Stomach smooth muscle (tissue), 2 donors: ENCODE data around the gene CLDN20.

Experiments used
- H3K27ac ChIP-seq: one replicate; pipeline ENCODE4 v1.7.0; 2013; ENCODE audit warnings: mild to moderate bottlenecking, low read length, inconsistent platforms
- H3K27me3 ChIP-seq, 2 donors: one replicate each; pipeline ENCODE4 v1.7.0; 2013; ENCODE audit warnings: low read length in 2 of 2; ENCODE audit not compliant: insufficient read depth in 2 of 2, control insufficient read depth in 1 of 2
- H3K36me3 ChIP-seq, 2 donors: one replicate each; pipeline ENCODE4 v1.7.0; 2013; ENCODE audit warnings: low read length in 2 of 2; ENCODE audit not compliant: control insufficient read depth in 2 of 2, insufficient read depth in 2 of 2
- H3K4me1 ChIP-seq: one replicate; pipeline ENCODE4 v1.7.0; 2013; ENCODE audit warnings: low read length; ENCODE audit not compliant: control insufficient read depth, insufficient read depth
- H3K4me3 ChIP-seq, 2 donors: one replicate each; pipeline ENCODE4 v1.7.0; 2013; ENCODE audit warnings: low read length in 2 of 2
- H3K9ac ChIP-seq, 2 donors: one replicate each; pipeline ENCODE4 v1.7.0; 2013; ENCODE audit warnings: low read length in 2 of 2, mild to moderate bottlenecking in 1 of 2
- H3K9me3 ChIP-seq, 2 donors: one replicate each; pipeline ENCODE4 v1.7.0; 2013; ENCODE audit warnings: low read length in 2 of 2; ENCODE audit not compliant: control insufficient read depth in 2 of 2
- donor health status: healthy.
- donor health status: Pancreatic carcinoma.

Gene CLDN20

GRCh38 chr6:155284775-155285174 is 21.0 kb downstream of the CLDN20 start:
- no peaks in the 10 kb centered on the region for H3K27me3 ChIP-seq
- no peaks in the 10 kb centered on the region for H3K4me1 ChIP-seq
- no peak overlapping the region for H3K27ac ChIP-seq
- H3K9me3 ChIP-seq, result no peaks in the 10 kb centered on the region
- no peak overlapping the region for H3K9ac ChIP-seq
- H3K4me3 ChIP-seq, result no peak overlapping the region
- peaks cover 5 to 11% of the 10 kb centered on the region in 2 donors for H3K36me3 ChIP-seq

- Histone ChIP-seq H3K9me3 (no peaks in the 10 kb centered on the region), H3K36me3 (peaks cover 10 to 11% of the 10 kb centered on the region in 2 donors), H3K27me3 (no peaks in the 10 kb centered on the region), H3K4me3 (no peak overlapping the region), H3K4me1 (no peaks in the 10 kb centered on the region), H3K27ac (no peak overlapping the region), H3K9ac (no peak overlapping the region)
These were observed 23.9 kb downstream of the CLDN20 start for GRCh38 chr6:155287762-155288161.

GRCh38 chr6:155290491-155290890 is 26.7 kb downstream of the CLDN20 start:
- no peak overlapping the region for H3K9ac ChIP-seq
- H3K27ac ChIP-seq, result no peak overlapping the region
- no peak overlapping the region for H3K4me3 ChIP-seq
- H3K4me1 ChIP-seq, result no peaks in the 10 kb centered on the region
- H3K9me3 ChIP-seq, result no peaks in the 10 kb centered on the region
- H3K27me3 ChIP-seq, result no peaks in the 10 kb centered on the region
- peaks cover 2 to 5% of the 10 kb centered on the region in 2 donors for H3K36me3 ChIP-seq

- no peak overlapping the region for H3K27ac ChIP-seq
These were observed 27.5 kb downstream of the CLDN20 start for GRCh38 chr6:155291291-155291690.

GRCh38 chr6:155292711-155293110 is 28.9 kb downstream of the CLDN20 start:
- Histone ChIP-seq H3K4me3 (no peak overlapping the region), H3K27ac (no peak overlapping the region), H3K36me3 (peaks cover 7 to 18% of the 10 kb centered on the region in 2 donors), H3K27me3 (no peaks in the 10 kb centered on the region), H3K9ac (no peak overlapping the region), H3K4me1 (no peaks in the 10 kb centered on the region), H3K9me3 (no peaks in the 10 kb centered on the region)

More at GRCh38 chr6:155291291-155291690, 27.5 kb downstream of the CLDN20 start:
- H3K4me3 ChIP-seq, result no peak overlapping the region
- H3K27me3 ChIP-seq, result no peaks in the 10 kb centered on the region
- H3K36me3 ChIP-seq, result peaks cover 3 to 10% of the 10 kb centered on the region in 2 donors
- H3K9me3 ChIP-seq, result no peaks in the 10 kb centered on the region
- no peak overlapping the region for H3K9ac ChIP-seq
- H3K4me1 ChIP-seq, result no peaks in the 10 kb centered on the region

- H3K36me3 ChIP-seq, result peaks cover 12 to 14% of the 10 kb centered on the region in 2 donors
- no peaks in the 10 kb centered on the region for H3K4me1 ChIP-seq
- H3K4me3 ChIP-seq, result no peak overlapping the region
- no peaks in the 10 kb centered on the region for H3K9me3 ChIP-seq
- no peak overlapping the region for H3K9ac ChIP-seq
- no peak overlapping the region for H3K27ac ChIP-seq
- no peaks in the 10 kb centered on the region for H3K27me3 ChIP-seq
These were observed 33.9 kb downstream of the CLDN20 start for GRCh38 chr6:155297669-155298068.

GRCh38 chr6:155301867-155302266 is 38.1 kb downstream of the CLDN20 start:
- Histone ChIP-seq H3K9ac (no peak overlapping the region), H3K9me3 (no peaks in the 10 kb centered on the region), H3K27ac (no peak overlapping the region), H3K4me3 (no peak overlapping the region), H3K27me3 (no peaks in the 10 kb centered on the region), H3K4me1 (no peaks in the 10 kb centered on the region), H3K36me3 (peaks cover 6 to 11% of the 10 kb centered on the region in 2 donors)

GRCh38 chr6:155303361-155303870 is 39.6 kb downstream of the CLDN20 start:
- Histone ChIP-seq H3K27ac (no peak overlapping the region), H3K36me3 (peaks cover 4 to 13% of the 10 kb centered on the region in 2 donors), H3K9ac (no peak overlapping the region), H3K9me3 (no peaks in the 10 kb centered on the region), H3K4me1 (no peaks in the 10 kb centered on the region), H3K4me3 (no peak overlapping the region), H3K27me3 (no peaks in the 10 kb centered on the region)

GRCh38 chr6:155306958-155307357 is 43.1 kb downstream of the CLDN20 start:
- Histone ChIP-seq H3K4me1 (no peaks in the 10 kb centered on the region), H3K27me3 (no peaks in the 10 kb centered on the region), H3K9ac (no peak overlapping the region), H3K27ac (no peak overlapping the region), H3K9me3 (no peaks in the 10 kb centered on the region), H3K36me3 (peaks cover 4 to 11% of the 10 kb centered on the region in 2 donors), H3K4me3 (no peak overlapping the region)

- Histone ChIP-seq H3K36me3 (peaks cover 4 to 11% of the 10 kb centered on the region in 2 donors), H3K4me3 (no peak overlapping the region), H3K27ac (no peak overlapping the region)
These were observed 45.3 kb downstream of the CLDN20 start for GRCh38 chr6:155309150-155309549.

GRCh38 chr6:155310596-155310995 is 46.8 kb downstream of the CLDN20 start:
- H3K27ac ChIP-seq, result no peak overlapping the region

More at GRCh38 chr6:155309150-155309549, 45.3 kb downstream of the CLDN20 start:
- Histone ChIP-seq H3K9ac (no peak overlapping the region), H3K4me1 (no peaks in the 10 kb centered on the region), H3K9me3 (no peaks in the 10 kb centered on the region), H3K27me3 (no peaks in the 10 kb centered on the region)

More at GRCh38 chr6:155310596-155310995, 46.8 kb downstream of the CLDN20 start:
- H3K9me3 ChIP-seq, result no peaks in the 10 kb centered on the region
- peaks cover 4 to 11% of the 10 kb centered on the region in 2 donors for H3K36me3 ChIP-seq
- H3K27me3 ChIP-seq, result no peaks in the 10 kb centered on the region
- peaks cover 4% of the 10 kb centered on the region for H3K4me1 ChIP-seq
- H3K9ac ChIP-seq, result no peak overlapping the region
- no peak overlapping the region for H3K4me3 ChIP-seq
